WTC11 (cell line): ENCODE measurements around the gene SECISBP2L.

Experiments
- CREB1 ChIP-seq: sonication (generic); formaldehyde crosslinking; IDR thresholded peaks from 2 replicates; pipeline ENCODE4 v1.8.0; 2023; ENCODE audit warnings: mild to moderate bottlenecking, missing genetic modification reagents
- CREM ChIP-seq: sonication (generic); formaldehyde crosslinking; IDR thresholded peaks from 2 replicates; pipeline ENCODE4 v1.8.1; 2022; ENCODE audit warnings: mild to moderate bottlenecking, missing genetic modification reagents, moderate library complexity
- CTCF ChIP-seq: fragments of 200-600 bp; IDR thresholded peaks from 2 replicates; pipeline ENCODE4 v1.8.0; 2022; ENCODE audit warnings: antibody characterized with exemption
- ELF4 ChIP-seq: sonication (generic); formaldehyde crosslinking; IDR thresholded peaks from 2 replicates; pipeline ENCODE4 v1.8.1; 2022; ENCODE audit warnings: low read depth, mild to moderate bottlenecking, moderate library complexity, missing genetic modification reagents
- ZNF396 ChIP-seq: fragments of 250-450 bp; sonication (Bioruptor Pico); IDR thresholded peaks from 2 replicates; pipeline ENCODE4 v1.8.0; 2021; ENCODE audit warnings: mild to moderate bottlenecking, moderate library complexity, borderline replicate concordance

DNA sequence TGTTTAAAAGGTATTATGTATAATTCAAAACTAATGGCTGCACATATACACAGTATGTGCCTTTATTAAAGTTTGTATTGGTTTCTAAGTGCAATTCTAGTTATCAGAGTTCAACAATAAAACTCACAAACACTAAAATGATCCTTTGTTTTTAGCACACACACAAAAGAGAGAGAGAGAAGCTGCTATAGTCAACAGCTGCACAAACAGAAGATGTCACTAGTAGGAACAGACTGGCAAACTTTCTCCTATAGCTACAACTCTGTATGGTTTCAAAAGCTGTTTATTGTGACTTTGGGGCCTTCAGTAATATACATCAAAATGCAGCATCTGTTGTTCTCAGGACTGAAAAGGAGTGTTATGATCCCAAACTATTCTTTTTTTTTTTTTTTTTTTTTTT is 6.1 kb downstream of the SECISBP2L start:
- TF ChIP-seq CTCF (no peak), CREM (no peak), CREB1 (CRISPR knock-in tag) (no peak), ELF4 (CRISPR knock-in tag) (no peak), ZNF396 (no peak)
